GM19240 (cell line): Measurements from ENCODE around the gene THOP1.

Experiments
- DNase-seq: peaks from one replicate; pipeline ENCODE4 v3.0.0; 2011; ENCODE audit warnings: low spot score; ENCODE audit not compliant: insufficient read length

Gene THOP1

GRCh38 chr19:2762783-2763496 is 22.4 kb upstream of the THOP1 start:
- no peak for DNase-seq

GRCh38 chr19:2763687-2764086 is 21.6 kb upstream of the THOP1 start:
- DNase-seq: no peak

- DNase-seq: no peak
Measured at GRCh38 chr19:2764945-2765344, 20.4 kb upstream of the THOP1 start.

DNA sequence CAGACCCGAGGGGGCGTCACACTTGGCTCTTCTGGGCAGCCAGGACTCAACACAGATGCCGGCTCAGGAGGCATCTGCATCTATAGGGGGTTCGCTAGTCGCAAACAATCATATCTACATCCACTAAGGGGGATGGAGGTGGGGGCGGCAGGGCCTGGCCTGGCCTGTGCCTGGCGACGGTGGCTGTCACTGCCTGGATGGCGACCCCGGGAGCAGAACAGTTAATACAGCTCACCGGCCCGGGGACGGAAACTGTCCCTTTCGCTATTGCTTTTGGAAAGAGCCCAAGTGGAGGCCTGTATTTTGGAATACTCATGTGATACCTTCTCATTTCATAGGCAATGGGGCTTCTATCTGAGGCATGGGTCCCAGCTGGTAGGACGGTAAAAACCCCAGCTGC is 19.9 kb upstream of the THOP1 start:
- no peak for DNase-seq

DNA sequence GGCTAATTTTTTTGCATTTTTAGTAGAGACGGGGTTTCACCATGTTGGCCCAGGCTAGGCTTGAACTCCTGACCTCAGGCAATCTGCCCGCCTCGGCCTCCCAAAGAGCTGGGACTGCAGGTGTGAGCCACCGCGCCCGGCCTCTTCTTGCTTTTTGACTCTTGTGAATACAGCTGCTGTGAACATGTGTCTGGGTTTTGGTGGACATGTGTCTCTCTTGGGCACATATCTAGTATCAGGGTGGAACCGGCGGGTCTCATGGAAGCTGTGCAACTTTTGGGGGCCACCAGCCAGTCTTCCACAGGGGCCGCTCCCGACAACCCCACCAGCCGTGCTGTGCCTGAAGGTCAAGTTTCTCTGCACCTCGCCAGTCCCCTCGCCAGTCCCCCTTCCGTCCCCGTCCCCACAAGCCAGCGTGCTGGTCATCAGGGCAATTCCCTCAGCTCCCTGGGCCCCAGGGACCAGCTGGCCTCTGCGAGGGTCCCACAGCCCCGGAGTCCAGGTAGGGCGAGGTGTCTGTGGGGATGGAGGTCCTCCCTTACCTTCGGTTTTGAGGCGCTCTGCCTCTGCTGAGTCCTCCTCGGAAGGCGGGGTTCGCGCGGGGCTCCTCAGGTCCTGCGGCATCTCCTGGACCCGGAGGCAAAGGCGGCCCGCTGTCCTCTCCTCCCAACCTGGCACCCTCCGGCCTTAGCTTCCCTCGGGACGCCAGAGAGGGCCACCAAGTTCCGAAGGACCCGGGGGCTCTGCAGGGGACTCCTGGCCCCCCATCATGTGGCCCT is 18.5 kb upstream of the THOP1 start:
- no peak for DNase-seq

GRCh38 chr19:2767688-2768087 is 17.6 kb upstream of the THOP1 start:
- DNase-seq: no peak

DNA sequence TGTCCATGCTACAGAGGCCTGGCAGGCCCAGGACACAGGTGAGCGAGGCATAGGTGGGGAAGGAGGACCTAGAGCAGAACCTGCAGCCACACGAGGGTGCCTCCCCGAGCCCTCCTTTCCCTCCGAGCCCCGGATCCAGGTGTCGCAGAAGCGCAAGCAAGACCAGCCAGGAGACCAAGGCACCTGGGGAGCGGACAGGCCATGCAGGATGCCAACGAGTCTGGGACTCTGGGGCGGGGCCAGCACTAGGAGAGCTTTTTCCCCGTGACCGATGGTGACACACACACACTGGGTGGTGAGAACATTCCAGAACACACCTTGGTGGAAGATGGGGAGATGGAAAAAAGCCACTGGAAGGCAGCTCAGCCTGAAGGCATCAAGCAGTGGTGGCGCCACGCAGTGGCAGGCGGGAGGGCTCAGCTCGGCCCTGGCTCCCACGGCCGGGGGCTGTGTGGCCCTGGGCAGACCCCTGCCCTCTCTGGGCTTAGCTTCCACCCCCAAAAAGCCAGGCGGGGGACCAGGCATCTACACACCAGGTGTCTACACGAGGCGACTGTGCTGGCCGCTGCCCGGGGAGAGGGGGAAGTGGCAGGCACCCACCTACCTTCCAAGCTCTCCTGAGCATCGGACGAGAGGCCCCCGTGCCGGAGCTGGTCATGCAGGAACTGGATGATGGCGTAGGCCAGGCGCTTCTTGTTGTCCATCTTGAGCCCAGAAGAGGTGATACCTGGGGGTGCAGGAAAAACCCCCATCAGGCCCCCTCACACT is 16.8 kb upstream of the THOP1 start:
- DNase-seq: no peak

- no peak for DNase-seq
Measured at GRCh38 chr19:2769218-2769617, 16.1 kb upstream of the THOP1 start.

- DNase-seq: no peak
Measured at GRCh38 chr19:2770055-2771013, 15.0 kb upstream of the THOP1 start.

GRCh38 chr19:2771786-2772674 is 13.3 kb upstream of the THOP1 start:
- no peak for DNase-seq

GRCh38 chr19:2774083-2774679 is 11.1 kb upstream of the THOP1 start:
- no peak for DNase-seq

- no peak for DNase-seq
Measured at GRCh38 chr19:2774953-2775555, 10.2 kb upstream of the THOP1 start.

- peak; percentile 66 for DNase-seq
Measured at GRCh38 chr19:2775556-2776430, 9.5 kb upstream of the THOP1 start.

DNA sequence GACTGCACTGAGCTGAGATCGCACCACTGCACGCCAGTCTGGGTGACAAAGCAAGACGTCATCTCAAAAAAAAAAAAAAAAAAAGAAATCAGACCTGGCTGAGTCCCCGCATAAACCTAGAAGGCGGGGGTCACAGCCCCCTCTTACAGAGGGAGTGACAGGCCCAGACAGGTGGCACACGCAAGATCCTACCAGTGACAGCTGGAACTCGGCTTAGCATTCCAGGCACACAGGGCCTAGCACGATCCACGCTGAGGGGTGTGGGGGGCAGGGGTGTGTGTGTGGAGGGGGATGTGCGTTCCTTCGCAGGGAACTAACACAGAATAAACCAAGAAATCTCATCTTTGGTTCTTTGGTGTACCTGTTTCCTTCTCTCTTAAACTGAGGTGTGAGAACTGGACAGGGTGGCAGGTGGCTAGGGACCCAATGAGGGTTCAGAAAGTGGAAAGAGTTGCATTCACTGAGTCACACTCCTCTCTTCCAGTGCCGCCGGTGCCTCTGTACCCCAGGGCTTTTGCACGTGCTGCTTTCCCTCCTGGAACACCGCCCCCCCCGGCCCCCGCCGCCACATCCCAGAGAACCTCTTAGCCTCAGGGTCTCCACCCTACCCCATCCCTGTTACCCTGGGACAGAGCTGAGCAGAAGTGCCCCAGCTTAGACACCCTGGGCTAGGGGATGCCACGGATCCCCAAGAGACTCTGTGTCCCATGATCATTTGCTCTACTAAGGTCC is 7.2 kb upstream of the THOP1 start:
- DNase-seq: no peak

GRCh38 chr19:2779121-2779740 is 6.1 kb upstream of the THOP1 start:
- no peak for DNase-seq

DNA sequence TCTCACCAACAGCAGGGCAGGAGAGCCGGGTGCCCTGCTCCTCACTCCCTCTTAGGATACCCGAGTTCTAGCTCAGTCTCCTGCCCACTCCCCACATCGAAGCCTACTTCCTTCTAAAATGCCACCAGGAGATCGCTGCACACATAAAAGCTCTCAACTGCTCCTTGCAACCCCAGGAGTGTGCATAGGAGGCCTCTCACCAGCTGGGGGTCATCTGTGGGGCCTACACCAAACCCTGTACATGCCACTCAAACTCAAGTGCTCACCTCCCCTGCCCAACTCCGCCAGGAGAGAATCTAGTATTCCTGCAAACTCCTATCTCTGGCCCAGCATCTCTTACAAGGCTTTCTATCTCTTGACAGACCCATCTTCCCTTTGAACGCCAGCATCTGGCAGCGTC is 5.0 kb upstream of the THOP1 start:
- DNase-seq: no peak

DNA sequence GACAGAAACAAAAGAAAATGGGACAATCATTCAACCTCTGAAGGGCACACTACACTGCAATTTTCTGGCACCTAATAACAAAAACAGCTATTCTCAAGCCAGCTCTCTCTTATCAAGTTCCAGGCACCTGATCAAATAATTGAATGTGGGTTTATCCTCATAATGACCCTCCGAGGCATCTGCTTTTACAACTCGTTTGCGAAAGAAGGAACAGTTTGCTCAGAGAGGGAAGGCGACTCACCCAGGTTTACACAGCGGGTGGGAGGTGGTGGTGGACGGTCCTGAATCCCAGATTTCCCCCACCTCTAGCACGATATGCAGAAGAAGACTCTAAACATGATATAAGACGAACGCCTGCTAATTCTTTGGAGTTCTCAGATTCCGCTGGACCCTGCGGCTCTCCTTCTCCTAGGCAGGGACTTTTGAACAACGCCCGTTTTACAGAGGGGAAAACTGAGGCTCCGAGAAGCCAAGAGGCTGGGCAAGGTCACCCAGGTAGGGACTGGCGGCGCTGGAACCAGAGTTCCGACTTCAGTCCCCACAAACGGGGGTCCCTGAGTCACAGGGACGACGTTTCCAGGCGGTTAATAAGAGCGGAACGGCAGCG is 2.9 kb upstream of the THOP1 start:
- no peak for DNase-seq
